Putamen (tissue), 1 donor: ENCODE data around the gene CYLD.
A peak's percentile ranks its signal among the peaks of the same experiment; 100 is the strongest.

Experiments
- DNase-seq: peaks from one replicate; pipeline ENCODE4 v3.0.0-alpha.2; 2016; ENCODE audit warnings: low spot score

The CYLD gene

DNA sequence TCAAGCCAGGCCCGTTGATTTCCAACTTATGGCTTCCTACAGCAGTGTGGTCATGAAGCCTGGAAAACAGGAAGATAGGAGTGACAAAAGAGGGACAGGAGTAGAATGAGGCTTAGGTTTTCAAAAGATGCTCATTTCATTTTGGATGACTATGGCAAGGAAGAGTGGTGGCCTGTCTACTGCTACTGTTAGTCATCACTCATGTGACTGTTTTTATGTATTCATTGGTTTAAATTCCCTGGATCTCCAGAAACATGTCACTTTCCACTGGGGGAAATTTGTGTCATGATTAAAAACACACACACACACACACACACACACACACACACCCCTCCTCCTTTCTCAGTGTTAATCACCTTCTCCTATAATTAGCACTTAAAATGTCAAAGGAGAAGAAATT lies 1.1 kb upstream of the CYLD start:
- no peak for DNase-seq

DNA sequence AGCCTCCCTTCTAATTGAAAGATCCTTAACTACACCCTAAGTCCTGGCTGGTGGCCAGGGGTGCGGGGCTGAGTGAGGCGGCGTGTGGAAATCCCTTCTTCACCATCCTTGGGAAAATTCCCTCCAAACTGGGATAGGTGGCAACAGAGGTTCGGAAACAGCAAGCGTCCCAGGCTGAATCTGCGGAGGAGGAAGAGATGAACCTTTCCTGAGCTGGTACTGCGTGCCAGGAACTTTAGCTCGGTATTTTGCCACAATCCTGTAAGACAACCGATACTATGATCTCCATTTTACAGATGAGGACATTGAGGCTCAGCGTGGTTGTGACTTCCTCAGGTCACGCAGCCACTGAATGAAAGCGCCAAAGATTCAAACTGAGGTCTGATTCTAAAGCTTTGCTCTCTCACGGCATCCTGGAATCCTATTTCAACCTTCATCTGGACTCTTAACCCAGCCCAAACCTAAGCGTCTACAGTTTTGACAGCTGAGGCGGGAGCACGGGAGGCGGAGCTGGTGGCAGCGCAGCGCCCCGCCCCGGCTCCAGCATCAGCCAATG lies 583 bp upstream of the CYLD start:
- DNase-seq = no peak

DNA sequence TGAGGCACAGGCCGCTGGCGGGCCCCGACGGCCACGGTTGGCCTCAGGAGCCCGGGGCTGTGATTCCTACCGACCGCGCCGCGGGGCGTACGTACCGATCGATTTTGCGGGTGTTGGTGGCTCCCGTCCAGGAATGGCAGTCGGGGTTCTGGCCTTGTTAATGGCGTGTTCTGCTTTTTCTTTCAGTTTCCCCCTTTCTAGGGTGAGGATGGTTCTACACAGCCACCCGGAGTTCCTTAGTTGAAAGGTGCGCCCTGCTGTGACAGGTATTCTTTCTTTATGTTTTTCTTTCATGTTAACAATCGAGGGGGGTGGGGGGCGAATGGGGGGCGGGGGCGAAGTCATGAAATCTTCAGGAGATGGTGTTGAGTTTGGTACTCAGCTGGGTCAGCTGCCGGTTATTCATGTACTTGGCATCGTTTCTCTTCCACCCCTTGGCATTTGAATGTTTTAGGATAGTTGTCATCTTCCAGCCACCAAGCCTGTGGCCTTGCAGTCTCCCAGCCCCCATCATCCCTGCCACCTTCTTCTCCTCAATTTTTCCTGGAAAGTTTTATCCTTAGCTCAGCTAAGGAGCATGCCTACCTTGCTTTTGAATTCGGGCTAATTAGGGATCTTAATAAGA lies 802 bp downstream of the CYLD start:
- DNase-seq = no peak

DNA sequence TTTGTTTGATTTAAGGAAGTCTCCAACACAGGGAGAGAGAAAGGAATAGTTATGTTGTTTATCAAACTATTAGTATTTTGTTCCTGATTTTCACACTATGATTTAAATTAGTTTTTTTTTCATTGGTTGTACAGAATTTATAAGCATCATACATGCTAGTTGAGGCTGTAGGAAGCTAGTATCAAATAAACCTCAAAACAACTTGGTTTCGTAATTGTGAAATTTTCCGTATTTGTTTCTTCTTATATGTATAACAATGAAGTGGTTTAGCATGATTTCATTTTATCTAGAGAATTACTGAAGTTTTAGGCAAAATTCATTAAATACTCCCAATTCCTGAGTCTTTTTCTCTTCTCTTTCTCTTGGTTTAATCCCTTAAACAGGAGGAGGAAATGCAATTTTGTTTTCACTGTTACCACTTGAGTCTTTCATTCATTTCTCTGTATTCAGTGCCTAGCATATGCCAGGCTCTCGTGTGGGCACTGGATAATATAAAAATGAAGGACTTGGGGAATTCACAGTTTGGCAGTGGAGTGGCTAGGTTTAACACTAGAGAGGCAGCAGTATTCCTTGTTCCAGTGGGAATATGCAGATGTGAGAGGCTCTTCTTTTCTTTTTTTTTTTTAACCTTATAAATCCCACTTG lies 1.8 kb downstream of the CYLD start:
- no peak for DNase-seq

DNA sequence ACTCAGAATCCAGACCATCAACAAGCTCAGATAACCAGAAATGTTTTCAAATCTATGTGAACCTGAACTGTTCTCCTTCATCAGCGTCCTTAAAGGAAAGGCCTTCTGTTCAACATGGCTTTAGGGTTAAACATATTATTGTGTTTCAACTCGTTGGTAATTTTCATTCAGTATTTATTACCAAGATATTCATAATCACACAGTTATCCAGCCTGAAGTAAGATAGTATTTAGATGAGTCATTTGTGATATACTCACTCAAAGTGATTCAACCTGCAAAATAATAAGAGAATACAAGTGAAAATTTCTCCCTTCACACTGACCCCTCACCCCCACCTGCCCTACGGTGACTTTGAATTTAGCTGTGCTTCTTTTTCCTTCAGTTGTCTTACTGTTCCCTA lies 3.0 kb downstream of the CYLD start:
- DNase-seq = no peak

DNA sequence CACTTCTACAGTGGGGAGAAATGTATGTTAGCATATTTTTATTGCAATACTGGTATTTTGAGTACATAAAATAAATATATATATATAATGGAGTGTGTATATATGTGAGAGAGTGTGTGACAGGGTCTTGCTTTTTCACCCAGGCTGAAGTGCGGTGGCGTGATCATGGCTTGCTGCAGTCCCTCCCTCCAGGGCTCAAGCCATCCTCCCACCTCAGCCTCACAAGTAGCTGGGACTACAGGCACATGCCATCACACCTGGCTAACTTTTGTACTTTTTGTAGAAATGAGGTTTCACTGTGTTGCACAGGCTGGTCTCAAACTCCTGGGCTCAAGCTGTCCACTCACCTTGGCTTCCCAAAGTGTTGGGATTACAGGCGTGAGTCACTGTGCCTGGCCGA lies 4.1 kb downstream of the CYLD start:
- DNase-seq = no peak

DNA sequence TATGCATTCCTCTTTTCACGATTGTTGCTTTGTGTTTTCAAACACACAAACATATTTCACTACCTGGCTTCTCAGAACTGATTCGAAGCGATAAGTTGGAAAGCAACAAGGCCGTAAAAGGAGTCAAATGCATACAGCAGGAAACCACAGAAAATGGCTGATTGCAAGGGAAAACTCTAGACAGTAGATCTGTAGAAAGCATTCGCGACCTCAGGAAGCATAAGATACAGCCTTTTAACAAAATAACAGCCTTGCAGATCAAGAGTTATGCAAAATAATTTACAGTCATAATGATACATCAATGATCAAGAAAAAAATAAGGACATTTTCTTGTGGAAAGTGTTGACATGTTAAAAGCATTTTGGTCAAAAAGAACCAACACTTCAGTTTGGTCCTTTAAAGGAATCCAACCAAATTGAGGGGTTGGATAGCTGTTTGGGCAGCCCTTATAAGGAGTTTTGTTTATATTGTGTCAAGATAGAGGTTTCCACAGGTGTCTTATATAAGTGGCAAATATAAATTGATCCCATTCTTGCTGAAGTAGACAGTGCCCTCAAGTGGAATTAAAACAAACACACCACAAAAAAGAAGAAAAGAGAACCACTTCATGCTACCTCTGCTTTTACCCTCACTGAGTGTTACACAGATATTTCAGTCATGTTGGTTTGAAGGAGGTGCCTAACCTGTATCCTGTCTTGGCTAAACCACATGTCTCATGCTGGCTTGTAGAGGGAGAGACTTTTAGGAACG lies 5.5 kb downstream of the CYLD start:
- peak; percentile 35 for DNase-seq

DNA sequence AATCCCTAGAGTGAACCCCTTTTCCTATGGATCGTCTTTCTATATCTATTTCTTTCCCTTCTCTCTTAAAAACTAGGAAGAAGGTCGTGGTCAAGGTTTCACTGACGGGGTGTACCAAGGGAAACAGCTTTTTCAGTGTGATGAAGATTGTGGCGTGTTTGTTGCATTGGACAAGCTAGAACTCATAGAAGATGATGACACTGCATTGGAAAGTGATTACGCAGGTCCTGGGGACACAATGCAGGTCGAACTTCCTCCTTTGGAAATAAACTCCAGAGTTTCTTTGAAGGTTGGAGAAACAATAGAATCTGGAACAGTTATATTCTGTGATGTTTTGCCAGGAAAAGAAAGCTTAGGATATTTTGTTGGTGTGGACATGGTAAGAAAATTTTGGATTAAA lies 9.6 kb downstream of the CYLD start:
- DNase-seq = no peak

DNA sequence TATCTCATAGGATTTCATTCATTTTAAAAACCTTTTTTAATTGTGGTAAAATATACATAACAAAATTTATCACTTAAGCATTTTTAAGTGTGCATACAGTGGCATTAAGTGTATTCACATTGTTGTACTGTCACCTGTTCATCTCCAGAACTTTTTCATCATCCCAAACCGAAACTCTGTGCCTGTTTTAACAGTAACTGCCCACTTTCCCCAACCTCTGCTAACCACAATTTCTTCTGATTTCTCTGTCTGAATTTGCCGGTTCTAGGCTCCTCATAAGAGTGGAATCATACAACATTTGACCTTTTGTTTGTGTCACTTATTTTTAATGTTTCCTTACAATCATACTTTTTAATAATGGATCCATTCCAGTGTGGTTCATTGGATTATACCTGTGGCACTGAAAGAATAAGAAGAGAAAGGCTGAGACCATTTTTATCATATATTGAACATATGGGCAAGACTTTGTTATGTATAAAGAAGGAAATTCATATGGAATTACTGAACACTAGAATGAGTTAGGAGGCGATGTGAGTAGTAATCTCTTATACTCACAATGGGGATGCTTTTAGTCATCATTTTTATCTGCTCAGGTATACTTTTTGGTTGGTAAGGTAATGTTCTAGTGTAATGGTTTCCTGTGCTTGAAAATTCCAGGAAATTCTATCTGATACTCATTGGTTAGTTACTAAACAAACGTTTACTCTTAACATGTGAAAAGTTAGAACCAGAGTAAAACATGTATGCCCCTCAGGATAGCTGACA lies 10.8 kb downstream of the CYLD start:
- no peak for DNase-seq

DNA sequence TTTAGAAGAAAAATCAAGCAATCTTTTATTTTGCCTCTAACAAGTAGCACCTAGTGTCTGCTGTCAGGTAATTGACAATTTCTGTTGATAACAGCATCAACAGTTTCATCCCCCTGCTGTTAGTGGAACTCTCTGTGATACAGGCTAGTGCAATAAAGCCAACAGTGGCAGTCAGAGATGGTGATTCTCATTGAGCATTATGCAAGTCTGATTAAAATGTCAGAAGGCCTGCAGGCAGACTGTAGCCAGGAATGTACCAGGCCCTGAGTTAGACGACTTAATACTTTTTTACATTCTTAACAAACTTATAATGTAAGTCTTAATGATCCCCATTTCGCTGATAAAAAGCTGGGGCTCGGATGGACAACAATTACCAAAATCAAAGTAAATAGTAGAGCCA lies 14.6 kb downstream of the CYLD start:
- DNase-seq = no peak

DNA sequence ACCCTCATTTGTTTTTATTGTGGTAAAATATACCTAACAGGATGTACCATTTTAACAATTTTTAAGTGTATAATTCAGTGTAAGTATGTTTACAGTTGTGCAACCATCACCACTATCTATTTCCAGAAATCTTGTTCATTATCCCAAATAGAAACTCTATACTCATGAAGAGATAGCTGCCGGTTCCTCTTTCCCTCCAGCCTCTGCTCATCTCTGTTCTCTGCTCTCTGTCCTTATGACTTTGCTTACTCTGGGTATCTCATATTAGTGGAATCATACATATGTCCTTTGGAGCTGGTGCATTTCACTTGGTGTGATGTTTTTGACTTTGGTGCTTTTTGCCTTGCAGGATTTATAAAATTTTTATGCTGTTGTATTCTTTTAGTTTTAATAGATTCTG lies 19.4 kb downstream of the CYLD start:
- DNase-seq = no peak

DNA sequence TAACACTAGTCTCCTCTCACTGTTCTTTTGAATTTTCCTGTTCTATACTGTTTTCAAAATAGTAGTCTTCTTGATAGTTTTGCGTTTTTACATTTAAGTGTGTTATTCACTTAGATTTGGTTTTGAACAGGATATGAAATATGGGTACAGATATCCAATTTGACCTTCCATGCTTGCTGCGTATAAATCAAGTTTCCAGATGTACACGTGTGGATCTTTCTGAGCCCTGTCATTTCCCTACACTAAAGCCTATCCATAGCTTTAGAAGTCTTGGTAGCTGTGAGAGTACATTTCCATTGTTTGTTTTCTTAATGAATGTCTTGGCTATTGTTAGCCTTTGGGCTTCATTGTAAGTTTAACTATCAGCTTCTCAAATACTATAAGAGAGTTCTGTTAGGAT lies 20.4 kb downstream of the CYLD start:
- DNase-seq = no peak

DNA sequence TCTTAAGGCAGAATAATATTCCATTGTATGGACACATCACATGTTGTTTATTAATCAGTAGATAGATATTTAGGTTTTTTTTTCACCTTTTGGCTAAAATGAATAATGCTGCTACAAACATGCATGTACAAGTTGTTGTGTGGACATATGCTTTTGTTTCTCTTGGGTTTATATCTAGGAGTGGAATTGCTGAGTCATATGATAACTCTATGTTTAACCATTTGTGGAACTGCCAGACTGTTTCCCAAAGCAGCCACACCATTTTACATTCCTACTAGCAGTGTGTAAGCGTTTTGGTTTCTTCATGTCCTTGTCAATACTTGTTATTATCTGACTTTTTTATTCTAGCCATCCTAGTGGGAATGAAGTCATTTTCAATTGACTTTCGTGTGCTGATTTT lies 21.3 kb downstream of the CYLD start:
- DNase-seq = no peak

DNA sequence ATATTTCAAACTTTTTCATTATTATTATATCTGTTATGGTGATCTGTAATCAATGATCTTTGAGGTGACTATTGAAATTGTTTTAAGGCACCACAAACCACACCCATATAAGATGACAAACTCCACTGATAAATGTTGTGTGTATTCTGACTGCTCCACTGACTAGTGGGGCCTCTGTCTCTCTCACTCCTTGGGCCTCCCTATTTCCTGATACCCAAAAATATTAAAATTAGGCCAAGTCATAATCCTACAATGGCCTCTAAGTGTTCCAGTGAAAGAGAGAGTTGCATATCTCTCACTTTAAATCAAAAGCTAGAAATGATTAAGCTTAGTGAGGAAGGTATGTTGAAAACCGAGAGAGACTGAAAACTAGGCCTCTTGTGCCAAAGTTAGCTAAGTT lies 23.4 kb downstream of the CYLD start:
- no peak for DNase-seq

DNA sequence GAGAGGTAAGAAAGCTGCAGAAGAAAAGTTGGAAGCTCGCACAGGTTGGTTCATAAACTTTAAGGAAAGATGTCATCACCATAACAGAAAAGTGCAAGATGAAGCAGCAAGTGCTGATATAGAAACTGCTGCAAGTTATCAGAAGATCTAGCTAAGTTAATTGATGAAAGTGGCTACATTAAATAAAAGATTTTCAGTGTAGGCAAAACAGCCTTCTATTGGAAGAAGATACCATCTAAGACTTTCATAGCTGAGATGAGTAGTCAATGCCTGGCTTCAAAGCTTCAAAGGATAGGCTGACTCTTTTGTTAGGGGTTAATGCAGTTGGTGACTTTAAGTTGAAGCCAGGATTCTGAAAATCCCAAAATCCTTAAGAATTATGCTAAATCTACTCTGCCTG lies 24.0 kb downstream of the CYLD start:
- no peak for DNase-seq

DNA sequence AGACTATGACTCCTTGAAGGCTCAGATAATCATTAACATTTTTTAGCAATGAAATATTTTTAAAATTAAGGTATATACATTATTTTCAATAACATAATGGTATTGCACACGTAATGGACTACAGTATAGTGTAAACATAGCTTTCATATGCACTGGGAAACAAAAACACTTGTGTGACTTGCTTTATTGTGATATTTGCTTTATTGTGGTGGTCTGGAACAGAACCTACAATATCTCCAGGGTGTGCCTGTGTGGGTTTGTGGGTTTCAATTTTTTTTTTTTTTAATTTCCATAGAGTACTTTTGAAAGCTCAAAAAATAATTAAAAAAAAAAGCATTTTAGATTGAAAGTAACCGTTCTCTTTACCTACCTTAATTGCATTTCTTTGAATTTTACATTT lies 25.3 kb downstream of the CYLD start:
- no peak for DNase-seq

DNA sequence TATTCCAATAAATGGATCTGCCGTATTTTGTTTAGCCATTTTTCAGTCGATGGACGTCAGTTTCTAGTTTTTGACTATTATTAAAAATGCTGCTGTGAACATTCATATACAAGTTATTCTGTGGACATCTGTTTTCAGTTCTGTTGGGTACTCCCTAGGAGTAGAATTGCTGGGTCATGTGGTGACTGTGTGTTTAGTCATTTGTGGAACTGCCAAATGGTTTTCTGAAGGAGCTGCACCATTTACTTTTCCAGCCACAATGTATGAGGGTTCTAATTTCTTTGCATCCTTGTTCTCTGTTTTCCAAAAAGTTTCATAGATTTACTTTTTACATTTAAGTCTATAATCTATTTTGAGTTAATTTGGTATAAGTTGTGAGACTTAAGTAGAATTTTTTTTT lies 29.5 kb downstream of the CYLD start:
- no peak for DNase-seq

DNA sequence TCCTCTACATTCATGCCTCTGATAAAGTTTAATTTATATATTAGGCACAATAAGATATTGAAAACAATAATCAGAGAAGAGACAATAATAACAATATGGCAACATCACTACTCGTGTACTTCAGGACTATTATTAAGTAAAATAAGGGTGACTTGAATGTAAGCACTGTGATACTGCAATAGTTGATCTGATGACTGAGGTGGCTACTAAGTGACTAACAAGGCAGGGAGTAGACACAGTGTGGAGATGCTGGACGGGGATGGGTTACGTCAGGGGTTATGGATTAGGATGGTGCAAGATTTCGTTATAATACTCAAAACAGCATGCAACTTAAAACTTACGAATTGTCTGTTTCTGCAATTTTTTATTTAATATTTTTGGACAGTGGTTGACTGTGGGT lies 32.5 kb downstream of the CYLD start:
- DNase-seq = no peak

DNA sequence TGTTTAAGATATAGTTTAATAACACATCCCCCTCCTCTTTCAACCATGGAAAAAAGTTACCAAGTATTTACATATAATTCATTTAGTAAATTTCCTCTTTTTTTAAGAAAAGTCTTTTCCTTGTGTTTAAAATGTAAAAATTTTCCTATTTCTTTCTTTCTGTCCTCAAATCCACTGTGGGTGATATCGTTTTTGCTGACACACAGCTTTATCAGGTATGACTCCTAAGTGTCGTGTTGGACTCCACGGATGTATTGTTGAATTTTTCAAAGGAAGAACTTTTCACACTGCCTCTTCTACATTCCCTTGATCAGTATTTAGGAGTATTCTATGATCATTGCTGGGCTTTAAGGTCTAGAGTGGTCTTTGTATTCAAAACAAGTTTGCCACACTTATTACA lies 33.1 kb downstream of the CYLD start:
- no peak for DNase-seq

DNA sequence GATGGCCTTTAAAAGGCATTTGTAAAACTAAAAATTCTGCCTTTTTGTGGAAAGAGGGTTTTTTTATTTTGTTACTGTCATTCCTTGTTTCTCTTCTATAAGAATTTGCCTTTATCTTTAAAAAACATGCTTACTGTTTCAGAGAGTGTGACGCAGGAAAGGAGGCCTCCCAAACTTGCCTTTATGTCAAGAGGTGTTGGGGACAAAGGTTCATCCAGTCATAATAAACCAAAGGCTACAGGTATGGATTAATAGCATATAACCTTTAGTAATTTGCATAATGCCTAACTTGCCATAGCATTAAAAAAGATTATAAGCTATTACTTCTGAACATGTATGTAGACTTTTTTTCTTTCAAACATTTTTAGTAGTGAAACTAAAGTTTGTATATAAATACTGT lies 34.2 kb downstream of the CYLD start:
- DNase-seq = no peak

DNA sequence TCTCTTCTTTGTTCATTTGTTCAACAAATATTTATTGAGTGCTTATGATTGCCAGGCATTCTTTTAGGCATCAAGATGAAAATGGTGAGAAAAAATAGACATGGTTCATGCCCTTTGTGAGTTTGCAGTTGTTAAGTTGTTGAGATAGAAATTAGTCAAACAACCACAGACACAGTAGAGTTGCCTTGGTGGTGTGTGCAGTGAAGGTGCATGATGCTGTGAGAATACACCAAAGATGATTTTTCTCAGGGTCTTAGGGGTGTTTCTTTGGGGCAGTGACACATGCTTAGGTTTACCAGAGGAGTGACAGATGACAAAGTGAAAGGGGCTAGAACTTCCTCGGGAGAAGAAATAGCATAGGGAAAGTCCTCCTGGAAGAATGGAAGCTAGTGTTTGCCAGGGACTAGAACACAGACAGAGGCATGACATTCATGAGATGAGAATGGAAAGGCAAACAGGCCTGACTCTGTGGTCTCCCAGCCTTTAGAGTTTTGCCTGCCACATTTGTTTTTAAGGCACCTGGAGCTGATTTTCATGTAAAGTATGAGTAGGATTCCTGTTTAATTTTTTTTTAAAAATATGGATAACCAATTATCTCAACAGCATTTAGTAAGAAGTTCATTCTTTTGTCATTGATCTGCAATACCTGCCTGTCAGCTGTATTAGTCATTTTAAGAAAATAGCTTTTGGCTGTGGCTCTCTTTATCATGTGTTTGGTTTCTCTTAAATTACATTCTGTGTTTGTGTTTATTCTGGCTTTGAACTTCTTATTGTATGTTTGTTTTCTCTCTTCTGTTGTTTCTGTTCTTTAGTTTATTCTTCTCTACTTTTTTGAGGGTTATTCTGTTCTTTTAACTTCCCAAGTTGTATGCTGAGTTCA lies 36.6 kb downstream of the CYLD start:
- DNase-seq = no peak

DNA sequence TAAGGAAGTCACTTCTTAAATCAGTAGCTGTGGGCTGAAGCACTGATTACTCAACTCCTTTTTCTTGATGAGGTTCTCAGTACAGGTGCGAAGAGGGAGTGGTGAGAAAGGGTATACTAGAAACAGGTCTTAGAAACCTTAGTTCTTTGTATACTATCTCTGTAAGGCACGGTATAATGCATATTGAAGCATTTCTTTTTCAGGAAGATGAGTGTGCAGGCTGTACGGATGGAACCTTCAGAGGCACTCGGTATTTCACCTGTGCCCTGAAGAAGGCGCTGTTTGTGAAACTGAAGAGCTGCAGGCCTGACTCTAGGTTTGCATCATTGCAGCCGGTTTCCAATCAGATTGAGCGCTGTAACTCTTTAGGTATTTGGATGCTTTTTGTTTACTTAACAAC lies 39.2 kb downstream of the CYLD start:
- no peak for DNase-seq
